ENCODE results near the gene BNC2.
"Not testable (repeated sequence)": the region's sequence is repeated elsewhere in the genome, so short reads cannot be mapped to it uniquely, and the experiment has no call there.

The BNC2 gene

GRCh38 chr9:16485575-16486321 is 384.7 kb downstream of the BNC2 start:
- DNase-seq, result no peak
- TF ChIP-seq GATA1 (IDR thresholded peaks at IDR 0.05; ENCODE audit: low read depth, low read length) (no peak), POLR2A (IDR thresholded peaks at IDR 0.05; ENCODE audit: low read length) (no peak)

- no peak for DNase-seq
- TF ChIP-seq GATA1 (IDR thresholded peaks at IDR 0.05; ENCODE audit: low read depth, low read length) (no peak), POLR2A (IDR thresholded peaks at IDR 0.05; ENCODE audit: low read length) (no peak)
Measured at GRCh38 chr9:16485160-16485559, 385.3 kb downstream of the BNC2 start.

- TF ChIP-seq POLR2A (IDR thresholded peaks at IDR 0.05; ENCODE audit: low read length), result no peak
- TF ChIP-seq GATA1 (IDR thresholded peaks at IDR 0.05; ENCODE audit: low read depth, low read length), result no peak
- no peak for DNase-seq
Measured at GRCh38 chr9:16484744-16485143, 385.7 kb downstream of the BNC2 start.

GRCh38 chr9:16484180-16484579 is 386.3 kb downstream of the BNC2 start:
- TF ChIP-seq GATA1 (IDR thresholded peaks at IDR 0.05; ENCODE audit: low read depth, low read length) (no peak), POLR2A (IDR thresholded peaks at IDR 0.05; ENCODE audit: low read length) (no peak)
- no peak for DNase-seq

GRCh38 chr9:16482764-16483163 is 387.7 kb downstream of the BNC2 start:
- DNase-seq, result no peak
- TF ChIP-seq POLR2A (IDR thresholded peaks at IDR 0.05; ENCODE audit: low read length), result no peak
- no peak for TF ChIP-seq GATA1 (IDR thresholded peaks at IDR 0.05; ENCODE audit: low read depth, low read length)

- DNase-seq, result not testable (repeated sequence)
Measured at GRCh38 chr9:16480584-16480983, 389.9 kb downstream of the BNC2 start.

- TF ChIP-seq GATA1 (IDR thresholded peaks at IDR 0.05; ENCODE audit: low read depth, low read length), result no peak
- TF ChIP-seq POLR2A (IDR thresholded peaks at IDR 0.05; ENCODE audit: low read length), result no peak
- DNase-seq, result no peak
Measured at GRCh38 chr9:16475996-16476395, 394.5 kb downstream of the BNC2 start.

GRCh38 chr9:16475257-16475656 is 395.2 kb downstream of the BNC2 start:
- TF ChIP-seq GATA1 (IDR thresholded peaks at IDR 0.05; ENCODE audit: low read depth, low read length), result no peak
- no peak for TF ChIP-seq POLR2A (IDR thresholded peaks at IDR 0.05; ENCODE audit: low read length)
- no peak for DNase-seq

GRCh38 chr9:16469184-16469583 is 401.3 kb downstream of the BNC2 start:
- no peak for TF ChIP-seq GATA1 (IDR thresholded peaks at IDR 0.05; ENCODE audit: low read depth, low read length)
- no peak for TF ChIP-seq POLR2A (IDR thresholded peaks at IDR 0.05; ENCODE audit: low read length)
- DNase-seq, result no peak

- TF ChIP-seq POLR2A (IDR thresholded peaks at IDR 0.05; ENCODE audit: low read length) (no peak), GATA1 (IDR thresholded peaks at IDR 0.05; ENCODE audit: low read depth, low read length) (no peak)
- DNase-seq, result no peak
Measured at GRCh38 chr9:16461851-16462250, 408.6 kb downstream of the BNC2 start.

GRCh38 chr9:16461137-16461840 is 409.2 kb downstream of the BNC2 start:
- no peak for DNase-seq
- no peak for TF ChIP-seq GATA1 (IDR thresholded peaks at IDR 0.05; ENCODE audit: low read depth, low read length)
- TF ChIP-seq POLR2A (IDR thresholded peaks at IDR 0.05; ENCODE audit: low read length), result no peak

- TF ChIP-seq GATA1 (IDR thresholded peaks at IDR 0.05; ENCODE audit: low read depth, low read length), result no peak
- TF ChIP-seq POLR2A (IDR thresholded peaks at IDR 0.05; ENCODE audit: low read length), result no peak
- DNase-seq, result no peak
Measured at GRCh38 chr9:16460696-16461095, 409.8 kb downstream of the BNC2 start.

GRCh38 chr9:16459421-16460148 is 410.9 kb downstream of the BNC2 start:
- TF ChIP-seq POLR2A (IDR thresholded peaks at IDR 0.05; ENCODE audit: low read length), result no peak
- no peak for DNase-seq

GRCh38 chr9:16458696-16459420 is 411.6 kb downstream of the BNC2 start:
- TF ChIP-seq GATA1 (IDR thresholded peaks at IDR 0.05; ENCODE audit: low read depth, low read length) (no peak), POLR2A (IDR thresholded peaks at IDR 0.05; ENCODE audit: low read length) (no peak)
- no peak for DNase-seq
